ENCODE data around the gene RHBDL3.

- TF ChIP-seq, protein P1, sequence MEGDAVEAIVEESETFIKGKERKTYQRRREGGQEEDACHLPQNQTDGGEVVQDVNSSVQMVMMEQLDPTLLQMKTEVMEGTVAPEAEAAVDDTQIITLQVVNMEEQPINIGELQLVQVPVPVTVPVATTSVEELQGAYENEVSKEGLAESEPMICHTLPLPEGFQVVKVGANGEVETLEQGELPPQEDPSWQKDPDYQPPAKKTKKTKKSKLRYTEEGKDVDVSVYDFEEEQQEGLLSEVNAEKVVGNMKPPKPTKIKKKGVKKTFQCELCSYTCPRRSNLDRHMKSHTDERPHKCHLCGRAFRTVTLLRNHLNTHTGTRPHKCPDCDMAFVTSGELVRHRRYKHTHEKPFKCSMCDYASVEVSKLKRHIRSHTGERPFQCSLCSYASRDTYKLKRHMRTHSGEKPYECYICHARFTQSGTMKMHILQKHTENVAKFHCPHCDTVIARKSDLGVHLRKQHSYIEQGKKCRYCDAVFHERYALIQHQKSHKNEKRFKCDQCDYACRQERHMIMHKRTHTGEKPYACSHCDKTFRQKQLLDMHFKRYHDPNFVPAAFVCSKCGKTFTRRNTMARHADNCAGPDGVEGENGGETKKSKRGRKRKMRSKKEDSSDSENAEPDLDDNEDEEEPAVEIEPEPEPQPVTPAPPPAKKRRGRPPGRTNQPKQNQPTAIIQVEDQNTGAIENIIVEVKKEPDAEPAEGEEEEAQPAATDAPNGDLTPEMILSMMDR (IDR thresholded peaks at IDR 0.05; ENCODE audit: insufficient read depth, low read length, poor library complexity, severe bottlenecking), result no peak
- TF ChIP-seq EZH2phosphoT487 (conservative IDR thresholded peaks at IDR 0.05; ENCODE audit: low read length), result no peak
Measured at GRCh38 chr17:32356378-32356743, 90.7 kb downstream of the RHBDL3 start.

All from SU-DHL-6 (cell line).